ENCODE measurements around the gene SNTG2. TPM values are rescaled to one million over a fixed set of nuclear protein-coding genes. Genes with fewer than 3 reads are reported as not detected.
A peak's percentile ranks its signal among the peaks of the same experiment; 100 is the strongest.

Gene SNTG2
- total RNA-seq, 2 donors from 2014 or later, result 2.4 TPM; not detected in 1

GRCh38 chr2:1286929-1287328 is 336.3 kb downstream of the SNTG2 start:
- no peak for DNase-seq (ENCODE audit: low spot score)
- no peak for TF ChIP-seq CTCF (IDR thresholded peaks at IDR 0.05)
- H3K36me3 ChIP-seq, result no peaks in the 10 kb centered on the region
- H3K27me3 ChIP-seq, result no peaks in the 10 kb centered on the region
- H3K27ac ChIP-seq, result no peak overlapping the region
- no peaks in the 10 kb centered on the region for H3K9me3 ChIP-seq
- H3K4me3 ChIP-seq, result no peak overlapping the region
- H3K4me1 ChIP-seq, result peaks cover 0 to 21% of the 10 kb centered on the region in 2 donors

- H3K36me3 ChIP-seq, result no peaks in the 10 kb centered on the region
- no peak for DNase-seq (ENCODE audit: low spot score)
- H3K4me3 ChIP-seq, result no peak overlapping the region
- H3K9me3 ChIP-seq, result no peaks in the 10 kb centered on the region
- peaks cover 0 to 16% of the 10 kb centered on the region in 2 donors for H3K4me1 ChIP-seq
- H3K27me3 ChIP-seq, result no peaks in the 10 kb centered on the region
- H3K27ac ChIP-seq, result no peak overlapping the region
- no peak for TF ChIP-seq CTCF (IDR thresholded peaks at IDR 0.05)
These were observed 336.8 kb downstream of the SNTG2 start for GRCh38 chr2:1287427-1287826.

GRCh38 chr2:1294900-1295299 is 344.3 kb downstream of the SNTG2 start:
- no peak overlapping the region for H3K4me3 ChIP-seq
- DNase-seq (ENCODE audit: low spot score), result peak; percentile 43
- no peaks in the 10 kb centered on the region for H3K27me3 ChIP-seq
- H3K36me3 ChIP-seq, result no peaks in the 10 kb centered on the region
- H3K27ac ChIP-seq, result no peak overlapping the region
- TF ChIP-seq CTCF (IDR thresholded peaks at IDR 0.05), result no peak
- no peaks in the 10 kb centered on the region for H3K9me3 ChIP-seq
- H3K4me1 ChIP-seq, result no peaks in the 10 kb centered on the region

- Histone ChIP-seq H3K27ac (no peak overlapping the region), H3K27me3 (no peaks in the 10 kb centered on the region), H3K4me1 (no peaks in the 10 kb centered on the region), H3K36me3 (no peaks in the 10 kb centered on the region), H3K4me3 (no peak overlapping the region), H3K9me3 (no peaks in the 10 kb centered on the region)
- DNase-seq (ENCODE audit: low spot score), result peak; percentile 23
- TF ChIP-seq CTCF (IDR thresholded peaks at IDR 0.05), result no peak
These were observed 345.1 kb downstream of the SNTG2 start for GRCh38 chr2:1295740-1296139.

- no peak for TF ChIP-seq CTCF (IDR thresholded peaks at IDR 0.05)
- Histone ChIP-seq H3K27ac (no peak overlapping the region), H3K27me3 (no peaks in the 10 kb centered on the region), H3K4me1 (no peaks in the 10 kb centered on the region), H3K9me3 (no peaks in the 10 kb centered on the region), H3K36me3 (no peaks in the 10 kb centered on the region), H3K4me3 (no peak overlapping the region)
- DNase-seq (ENCODE audit: low spot score), result peak; percentile 18
These were observed 346.9 kb downstream of the SNTG2 start for GRCh38 chr2:1297372-1298159.

GRCh38 chr2:1299043-1299442 is 348.4 kb downstream of the SNTG2 start:
- no peaks in the 10 kb centered on the region for H3K4me1 ChIP-seq
- no peak overlapping the region for H3K27ac ChIP-seq
- H3K4me3 ChIP-seq, result no peak overlapping the region
- no peaks in the 10 kb centered on the region for H3K27me3 ChIP-seq
- DNase-seq (ENCODE audit: low spot score), result no peak
- no peaks in the 10 kb centered on the region for H3K9me3 ChIP-seq
- no peak for TF ChIP-seq CTCF (IDR thresholded peaks at IDR 0.05)
- no peaks in the 10 kb centered on the region for H3K36me3 ChIP-seq
